ENCODE data around the gene PAPPA.
A peak's percentile ranks its signal among the peaks of the same experiment; 100 is the strongest.

Gene PAPPA, protein sequence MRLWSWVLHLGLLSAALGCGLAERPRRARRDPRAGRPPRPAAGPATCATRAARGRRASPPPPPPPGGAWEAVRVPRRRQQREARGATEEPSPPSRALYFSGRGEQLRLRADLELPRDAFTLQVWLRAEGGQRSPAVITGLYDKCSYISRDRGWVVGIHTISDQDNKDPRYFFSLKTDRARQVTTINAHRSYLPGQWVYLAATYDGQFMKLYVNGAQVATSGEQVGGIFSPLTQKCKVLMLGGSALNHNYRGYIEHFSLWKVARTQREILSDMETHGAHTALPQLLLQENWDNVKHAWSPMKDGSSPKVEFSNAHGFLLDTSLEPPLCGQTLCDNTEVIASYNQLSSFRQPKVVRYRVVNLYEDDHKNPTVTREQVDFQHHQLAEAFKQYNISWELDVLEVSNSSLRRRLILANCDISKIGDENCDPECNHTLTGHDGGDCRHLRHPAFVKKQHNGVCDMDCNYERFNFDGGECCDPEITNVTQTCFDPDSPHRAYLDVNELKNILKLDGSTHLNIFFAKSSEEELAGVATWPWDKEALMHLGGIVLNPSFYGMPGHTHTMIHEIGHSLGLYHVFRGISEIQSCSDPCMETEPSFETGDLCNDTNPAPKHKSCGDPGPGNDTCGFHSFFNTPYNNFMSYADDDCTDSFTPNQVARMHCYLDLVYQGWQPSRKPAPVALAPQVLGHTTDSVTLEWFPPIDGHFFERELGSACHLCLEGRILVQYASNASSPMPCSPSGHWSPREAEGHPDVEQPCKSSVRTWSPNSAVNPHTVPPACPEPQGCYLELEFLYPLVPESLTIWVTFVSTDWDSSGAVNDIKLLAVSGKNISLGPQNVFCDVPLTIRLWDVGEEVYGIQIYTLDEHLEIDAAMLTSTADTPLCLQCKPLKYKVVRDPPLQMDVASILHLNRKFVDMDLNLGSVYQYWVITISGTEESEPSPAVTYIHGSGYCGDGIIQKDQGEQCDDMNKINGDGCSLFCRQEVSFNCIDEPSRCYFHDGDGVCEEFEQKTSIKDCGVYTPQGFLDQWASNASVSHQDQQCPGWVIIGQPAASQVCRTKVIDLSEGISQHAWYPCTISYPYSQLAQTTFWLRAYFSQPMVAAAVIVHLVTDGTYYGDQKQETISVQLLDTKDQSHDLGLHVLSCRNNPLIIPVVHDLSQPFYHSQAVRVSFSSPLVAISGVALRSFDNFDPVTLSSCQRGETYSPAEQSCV (N-terminal part only)

DNA sequence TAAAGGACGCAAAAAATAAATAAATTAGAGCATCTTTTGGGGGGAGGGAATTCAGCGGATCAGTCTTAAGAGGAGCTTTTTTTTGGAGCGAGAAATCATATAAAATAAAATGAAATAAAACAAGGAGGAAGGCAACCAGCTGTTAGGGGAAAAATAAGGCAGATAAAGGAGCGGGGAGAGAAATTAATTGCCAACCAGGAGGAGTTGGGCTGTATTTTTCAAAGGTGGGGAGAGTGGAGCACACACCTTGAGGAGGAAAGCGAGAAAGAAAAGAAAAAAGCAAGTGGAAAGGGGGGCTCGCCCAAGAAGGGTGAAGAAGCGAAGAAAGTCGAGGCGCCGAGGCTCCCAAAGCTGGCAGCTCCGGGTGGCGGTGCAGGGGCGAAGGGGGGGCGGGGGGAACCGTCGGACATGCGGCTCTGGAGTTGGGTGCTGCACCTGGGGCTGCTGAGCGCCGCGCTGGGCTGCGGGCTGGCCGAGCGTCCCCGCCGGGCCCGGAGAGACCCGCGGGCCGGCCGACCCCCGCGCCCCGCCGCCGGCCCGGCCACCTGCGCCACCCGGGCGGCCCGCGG is at the start of gene PAPPA:
Gene PAPPA (plus strand): TSS at position 27 of the 569 bp plus-strand sequence. CDS start 382 bp downstream, at position 409.
- H3K4me1 ChIP-seq (ENCODE audit: control insufficient read depth in 1 of 2, insufficient read depth in 2 of 2, low read length in 2 of 2), result peaks cover 0 to 6% of the 10 kb centered on the region in 2 donors
- peak within 1 kb of the TSS in 1 of 2 donors; percentile 59 for H3K9ac ChIP-seq (ENCODE audit: low read depth in 1 of 2, low read length in 2 of 2)
- peak within 1 kb of the TSS; percentile 61 to 62 for H3K4me3 ChIP-seq (ENCODE audit: low read depth in 1 of 2, low read length in 2 of 2)
- H3K36me3 ChIP-seq (ENCODE audit: control insufficient read depth in 1 of 2, insufficient read depth in 2 of 2, low read length in 2 of 2), result no peaks in the 10 kb centered on the region
- peaks cover 35 to 59% of the 10 kb centered on the region in 2 donors for H3K27me3 ChIP-seq (ENCODE audit: control insufficient read depth in 1 of 2, insufficient read depth in 2 of 2, low read length in 2 of 2)
- peak within 1 kb of the TSS; percentile 73 for H3K27ac ChIP-seq (ENCODE audit: low read depth, low read length)
- H3K9me3 ChIP-seq (ENCODE audit: control insufficient read depth in 1 of 2, low read length in 2 of 2), result no peaks in the 10 kb centered on the region

- H3K4me1 ChIP-seq (ENCODE audit: control insufficient read depth in 1 of 2, insufficient read depth in 2 of 2, low read length in 2 of 2), result no peaks in the 10 kb centered on the region
- no peaks in the 10 kb centered on the region for H3K9me3 ChIP-seq (ENCODE audit: control insufficient read depth in 1 of 2, low read length in 2 of 2)
- no peak overlapping the region for H3K27ac ChIP-seq (ENCODE audit: low read depth, low read length)
- no peaks in the 10 kb centered on the region for H3K36me3 ChIP-seq (ENCODE audit: control insufficient read depth in 1 of 2, insufficient read depth in 2 of 2, low read length in 2 of 2)
- no peak overlapping the region for H3K9ac ChIP-seq (ENCODE audit: low read depth in 1 of 2, low read length in 2 of 2)
- no peak overlapping the region for H3K4me3 ChIP-seq (ENCODE audit: low read depth in 1 of 2, low read length in 2 of 2)
- no peaks in the 10 kb centered on the region for H3K27me3 ChIP-seq (ENCODE audit: control insufficient read depth in 1 of 2, insufficient read depth in 2 of 2, low read length in 2 of 2)
Measured at GRCh38 chr9:116103976-116104820, 49.4 kb upstream of the PAPPA start.

DNA sequence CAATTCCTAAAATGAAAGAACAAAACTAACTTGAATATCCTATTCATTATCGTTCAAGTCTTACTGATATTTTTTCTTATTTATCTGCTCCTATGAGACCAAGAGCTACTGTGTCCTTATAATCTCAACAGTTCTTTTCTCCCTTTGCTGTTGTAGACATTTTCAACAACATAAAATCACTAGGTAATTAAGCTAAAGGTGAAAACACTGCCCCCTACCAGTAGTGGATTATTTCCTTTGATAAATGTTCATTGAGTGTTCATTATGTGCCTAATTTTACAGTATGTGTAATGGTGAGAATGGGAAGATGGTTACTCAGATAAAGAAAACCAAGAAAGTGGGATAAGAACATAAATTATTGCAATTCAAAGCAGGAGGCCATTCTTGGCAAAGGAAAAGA is 41.4 kb upstream of the PAPPA start:
- Histone ChIP-seq H3K4me1 (ENCODE audit: control insufficient read depth in 1 of 2, insufficient read depth in 2 of 2, low read length in 2 of 2) (no peaks in the 10 kb centered on the region), H3K27me3 (ENCODE audit: control insufficient read depth in 1 of 2, insufficient read depth in 2 of 2, low read length in 2 of 2) (no peaks in the 10 kb centered on the region), H3K36me3 (ENCODE audit: control insufficient read depth in 1 of 2, insufficient read depth in 2 of 2, low read length in 2 of 2) (no peaks in the 10 kb centered on the region), H3K9me3 (ENCODE audit: control insufficient read depth in 1 of 2, low read length in 2 of 2) (no peaks in the 10 kb centered on the region), H3K4me3 (ENCODE audit: low read depth in 1 of 2, low read length in 2 of 2) (no peak overlapping the region), H3K9ac (ENCODE audit: low read depth in 1 of 2, low read length in 2 of 2) (no peak overlapping the region), H3K27ac (ENCODE audit: low read depth, low read length) (no peak overlapping the region)

DNA sequence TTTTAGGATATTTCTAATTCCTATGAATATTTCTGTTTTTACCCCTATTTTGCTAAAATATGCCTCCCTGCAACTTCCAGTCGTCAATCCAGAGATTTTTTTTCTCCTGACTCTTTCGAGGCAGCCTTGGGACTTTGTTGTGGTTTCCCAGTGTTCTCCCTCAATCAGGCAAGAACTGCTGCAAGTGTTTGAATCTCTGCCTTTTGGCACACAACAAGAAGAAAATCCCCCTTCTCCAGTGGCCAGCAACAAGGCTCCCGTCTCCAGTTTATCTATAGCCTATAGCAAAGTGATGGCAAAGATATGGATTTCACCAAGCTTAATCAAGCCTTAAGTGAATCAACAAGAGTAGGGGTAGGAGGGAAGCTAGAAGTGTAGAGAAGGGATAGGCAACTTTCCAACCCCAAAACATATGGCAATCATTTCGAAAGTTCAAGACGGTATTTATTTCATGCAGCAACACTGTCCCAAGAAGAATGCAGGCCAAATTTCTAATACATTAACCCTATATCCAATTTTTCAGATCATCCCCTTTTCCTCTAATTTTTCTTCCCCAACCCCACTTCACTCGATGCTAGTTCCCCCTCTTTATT is 37.7 kb upstream of the PAPPA start:
- no peaks in the 10 kb centered on the region for H3K9me3 ChIP-seq (ENCODE audit: control insufficient read depth in 1 of 2, low read length in 2 of 2)
- H3K27ac ChIP-seq (ENCODE audit: low read depth, low read length), result no peak overlapping the region
- no peaks in the 10 kb centered on the region for H3K4me1 ChIP-seq (ENCODE audit: control insufficient read depth in 1 of 2, insufficient read depth in 2 of 2, low read length in 2 of 2)
- H3K36me3 ChIP-seq (ENCODE audit: control insufficient read depth in 1 of 2, insufficient read depth in 2 of 2, low read length in 2 of 2), result no peaks in the 10 kb centered on the region
- no peak overlapping the region for H3K9ac ChIP-seq (ENCODE audit: low read depth in 1 of 2, low read length in 2 of 2)
- no peaks in the 10 kb centered on the region for H3K27me3 ChIP-seq (ENCODE audit: control insufficient read depth in 1 of 2, insufficient read depth in 2 of 2, low read length in 2 of 2)
- no peak overlapping the region for H3K4me3 ChIP-seq (ENCODE audit: low read depth in 1 of 2, low read length in 2 of 2)

DNA sequence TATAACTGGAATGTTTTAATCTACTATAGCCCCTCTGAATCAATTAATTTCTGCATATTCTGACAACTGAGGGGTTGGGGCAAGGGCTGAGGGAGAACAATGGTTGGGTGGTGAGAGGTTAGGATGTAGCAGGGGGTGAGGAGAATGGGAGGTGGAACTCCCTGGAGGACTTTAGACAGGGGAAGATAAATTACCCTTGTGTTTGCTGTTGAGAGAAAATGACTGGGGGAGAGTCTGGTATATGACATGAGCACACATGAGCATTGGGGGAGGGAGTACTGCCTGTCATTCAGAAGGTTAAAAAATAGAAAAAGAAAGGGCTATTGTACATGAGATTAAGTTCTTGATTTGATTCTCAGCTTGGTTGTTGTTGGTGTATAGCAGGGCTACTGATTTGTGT is 37.2 kb upstream of the PAPPA start:
- H3K27ac ChIP-seq (ENCODE audit: low read depth, low read length), result no peak overlapping the region
- H3K9me3 ChIP-seq (ENCODE audit: control insufficient read depth in 1 of 2, low read length in 2 of 2), result no peaks in the 10 kb centered on the region
- no peaks in the 10 kb centered on the region for H3K27me3 ChIP-seq (ENCODE audit: control insufficient read depth in 1 of 2, insufficient read depth in 2 of 2, low read length in 2 of 2)
- H3K36me3 ChIP-seq (ENCODE audit: control insufficient read depth in 1 of 2, insufficient read depth in 2 of 2, low read length in 2 of 2), result no peaks in the 10 kb centered on the region
- H3K4me3 ChIP-seq (ENCODE audit: low read depth in 1 of 2, low read length in 2 of 2), result no peak overlapping the region
- H3K9ac ChIP-seq (ENCODE audit: low read depth in 1 of 2, low read length in 2 of 2), result no peak overlapping the region
- no peaks in the 10 kb centered on the region for H3K4me1 ChIP-seq (ENCODE audit: control insufficient read depth in 1 of 2, insufficient read depth in 2 of 2, low read length in 2 of 2)

- no peak overlapping the region for H3K4me3 ChIP-seq (ENCODE audit: low read depth in 1 of 2, low read length in 2 of 2)
- H3K4me1 ChIP-seq (ENCODE audit: control insufficient read depth in 1 of 2, insufficient read depth in 2 of 2, low read length in 2 of 2), result no peaks in the 10 kb centered on the region
- H3K36me3 ChIP-seq (ENCODE audit: control insufficient read depth in 1 of 2, insufficient read depth in 2 of 2, low read length in 2 of 2), result no peaks in the 10 kb centered on the region
- no peak overlapping the region for H3K9ac ChIP-seq (ENCODE audit: low read depth in 1 of 2, low read length in 2 of 2)
- H3K27me3 ChIP-seq (ENCODE audit: control insufficient read depth in 1 of 2, insufficient read depth in 2 of 2, low read length in 2 of 2), result no peaks in the 10 kb centered on the region
- no peak overlapping the region for H3K27ac ChIP-seq (ENCODE audit: low read depth, low read length)
- no peaks in the 10 kb centered on the region for H3K9me3 ChIP-seq (ENCODE audit: control insufficient read depth in 1 of 2, low read length in 2 of 2)
Measured at GRCh38 chr9:116123171-116123570, 30.4 kb upstream of the PAPPA start.

DNA sequence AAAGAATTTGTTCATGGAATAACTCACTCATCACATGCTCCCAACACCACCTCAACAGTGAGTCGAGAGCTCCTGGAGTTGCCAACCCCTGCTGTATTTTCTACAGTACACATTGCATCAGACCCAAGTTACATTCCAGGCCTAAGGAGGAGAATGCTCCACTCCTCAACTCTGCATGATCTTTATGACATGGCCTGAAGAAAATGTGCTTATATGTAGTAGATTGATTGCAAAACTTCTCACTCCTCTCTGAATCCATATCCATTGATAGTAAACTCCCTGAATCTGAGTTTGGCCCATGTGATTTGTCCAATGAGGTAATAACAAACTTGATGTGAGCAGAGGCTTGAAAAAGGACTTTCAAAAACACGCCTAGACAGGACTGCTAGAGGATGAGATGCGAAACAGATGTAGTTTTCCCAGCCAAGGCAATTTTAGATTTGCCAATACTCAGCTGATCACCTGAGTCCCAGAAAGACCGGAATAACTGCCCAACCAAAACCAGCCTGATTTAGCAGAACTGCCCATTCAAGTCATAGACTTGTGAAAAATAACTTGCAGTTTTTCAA is 29.0 kb upstream of the PAPPA start:
- Histone ChIP-seq H3K27ac (ENCODE audit: low read depth, low read length) (no peak overlapping the region), H3K4me3 (ENCODE audit: low read depth in 1 of 2, low read length in 2 of 2) (no peak overlapping the region), H3K4me1 (ENCODE audit: control insufficient read depth in 1 of 2, insufficient read depth in 2 of 2, low read length in 2 of 2) (no peaks in the 10 kb centered on the region), H3K9me3 (ENCODE audit: control insufficient read depth in 1 of 2, low read length in 2 of 2) (no peaks in the 10 kb centered on the region), H3K27me3 (ENCODE audit: control insufficient read depth in 1 of 2, insufficient read depth in 2 of 2, low read length in 2 of 2) (no peaks in the 10 kb centered on the region), H3K36me3 (ENCODE audit: control insufficient read depth in 1 of 2, insufficient read depth in 2 of 2, low read length in 2 of 2) (no peaks in the 10 kb centered on the region), H3K9ac (ENCODE audit: low read depth in 1 of 2, low read length in 2 of 2) (no peak overlapping the region)

DNA sequence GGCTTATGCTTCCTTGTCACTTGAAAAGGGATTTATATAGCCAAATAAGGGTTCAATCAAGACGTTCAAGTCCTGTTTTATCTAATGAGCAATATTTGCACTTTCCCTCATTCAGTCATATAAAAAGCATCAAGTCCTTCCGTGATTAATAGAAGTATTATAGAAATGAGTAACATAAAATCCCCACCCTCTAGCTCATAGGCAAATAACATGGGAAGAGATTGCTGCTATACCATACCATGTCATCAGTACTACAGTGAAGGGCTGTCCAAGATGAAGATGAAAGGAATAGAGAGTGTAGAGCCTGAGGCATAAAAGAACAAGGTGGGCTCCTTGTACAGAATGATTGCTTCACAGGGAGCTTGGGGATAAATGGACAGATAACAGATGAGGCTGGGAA is 20.4 kb upstream of the PAPPA start:
- Histone ChIP-seq H3K36me3 (ENCODE audit: control insufficient read depth in 1 of 2, insufficient read depth in 2 of 2, low read length in 2 of 2) (no peaks in the 10 kb centered on the region), H3K9ac (ENCODE audit: low read depth in 1 of 2, low read length in 2 of 2) (no peak overlapping the region), H3K4me1 (ENCODE audit: control insufficient read depth in 1 of 2, insufficient read depth in 2 of 2, low read length in 2 of 2) (no peaks in the 10 kb centered on the region), H3K4me3 (ENCODE audit: low read depth in 1 of 2, low read length in 2 of 2) (no peak overlapping the region), H3K27me3 (ENCODE audit: control insufficient read depth in 1 of 2, insufficient read depth in 2 of 2, low read length in 2 of 2) (no peaks in the 10 kb centered on the region), H3K9me3 (ENCODE audit: control insufficient read depth in 1 of 2, low read length in 2 of 2) (peaks cover 0 to 5% of the 10 kb centered on the region in 2 donors), H3K27ac (ENCODE audit: low read depth, low read length) (no peak overlapping the region)

- no peaks in the 10 kb centered on the region for H3K4me1 ChIP-seq (ENCODE audit: control insufficient read depth in 1 of 2, insufficient read depth in 2 of 2, low read length in 2 of 2)
- H3K27ac ChIP-seq (ENCODE audit: low read depth, low read length), result no peak overlapping the region
- no peak overlapping the region for H3K9ac ChIP-seq (ENCODE audit: low read depth in 1 of 2, low read length in 2 of 2)
- H3K4me3 ChIP-seq (ENCODE audit: low read depth in 1 of 2, low read length in 2 of 2), result no peak overlapping the region
- no peaks in the 10 kb centered on the region for H3K36me3 ChIP-seq (ENCODE audit: control insufficient read depth in 1 of 2, insufficient read depth in 2 of 2, low read length in 2 of 2)
- H3K9me3 ChIP-seq (ENCODE audit: control insufficient read depth in 1 of 2, low read length in 2 of 2), result peaks cover 0 to 5% of the 10 kb centered on the region in 2 donors
- H3K27me3 ChIP-seq (ENCODE audit: control insufficient read depth in 1 of 2, insufficient read depth in 2 of 2, low read length in 2 of 2), result no peaks in the 10 kb centered on the region
Measured at GRCh38 chr9:116134975-116135374, 18.6 kb upstream of the PAPPA start.
